Type B pancreatic cell (in vitro differentiated cells): ENCODE measurements around the gene TXNL4A. TPM values are rescaled to one million over a fixed set of nuclear protein-coding genes. Genes with fewer than 3 reads are reported as not detected.

ENCODE experiments used
- DNase-seq: peaks from one replicate; pipeline ENCODE4 v3.0.0; 2021; ENCODE audit warnings: mixed read lengths; ENCODE audit not compliant: unreplicated experiment; ENCODE audit errors: extremely low spot score
- H3K27ac Mint-ChIP-seq: 2 replicates; pipeline ENCODE4 v1.8.0; 2021; ENCODE audit warnings: mild to moderate bottlenecking, mixed read lengths
- H3K27me3 Mint-ChIP-seq: 2 replicates; pipeline ENCODE4 v1.8.0; 2021; ENCODE audit warnings: mixed read lengths
- H3K36me3 Mint-ChIP-seq: 2 replicates; pipeline ENCODE4 v1.8.0; 2021; ENCODE audit warnings: mixed read lengths
- H3K4me1 Mint-ChIP-seq: one replicate; pipeline ENCODE4 v1.8.0; 2021; ENCODE audit warnings: mixed read lengths; ENCODE audit not compliant: unreplicated experiment
- H3K4me3 Mint-ChIP-seq: 2 replicates; pipeline ENCODE4 v1.8.0; 2021; ENCODE audit warnings: mild to moderate bottlenecking, mixed read lengths
- H3K9me3 Mint-ChIP-seq: 2 replicates; pipeline ENCODE4 v1.8.0; 2021; ENCODE audit warnings: mixed read lengths
- total RNA-seq: library from RNA; stranded (reverse); gene quantifications from 2 replicates; pipeline ENCODE4 v1.2.1, GENCODE V29; 2021; ENCODE audit warnings: low replicate concordance
- TF ChIP-seq, protein P1 (sequence below): fragments of 200-600 bp; sonication (generic); conservative IDR thresholded peaks from 2 replicates; pipeline ENCODE4 v1.5.0; 2021; ENCODE audit warnings: antibody characterized with exemption, mild to moderate bottlenecking

Gene TXNL4A
- total RNA-seq, 1 donor from 2014 or later, result 103 TPM

DNA sequence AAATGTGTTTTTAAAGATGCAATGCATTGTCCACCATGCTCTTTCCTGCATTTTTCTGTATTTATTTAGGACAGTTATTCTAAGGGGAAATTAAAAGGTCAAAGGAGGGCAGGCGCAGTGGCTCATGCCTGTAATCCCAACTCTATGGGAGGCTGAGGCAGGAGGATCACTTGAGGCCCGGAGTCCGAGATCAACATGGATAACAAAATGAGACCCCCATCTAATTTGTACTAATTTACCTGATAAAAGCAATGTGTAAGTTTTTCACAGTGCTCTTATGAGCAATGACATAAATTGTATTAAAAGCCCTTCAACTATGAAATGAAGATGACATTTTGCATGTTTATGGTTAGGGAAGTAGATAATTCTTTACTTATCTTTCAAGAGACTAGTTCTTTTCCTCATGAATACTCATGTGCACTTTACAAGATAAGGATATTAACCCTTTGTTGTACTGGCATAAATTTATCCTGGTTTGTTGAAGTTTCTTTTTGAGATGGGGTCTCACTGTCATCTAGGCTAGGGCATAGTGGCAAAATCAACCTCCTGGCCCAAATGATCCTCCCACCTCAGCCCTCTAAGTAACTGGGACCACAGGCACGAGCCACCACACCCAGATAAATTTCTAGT is 14.2 kb downstream of the TXNL4A start:
- Mint-ChIP-seq H3K27me3 (no peaks in the 10 kb centered on the region), H3K9me3 (no peaks in the 10 kb centered on the region), H3K36me3 (peaks cover 42% of the 10 kb centered on the region), H3K4me1 (no peaks in the 10 kb centered on the region), H3K27ac (no peak overlapping the region), H3K4me3 (no peak overlapping the region)
- TF ChIP-seq, protein P1, sequence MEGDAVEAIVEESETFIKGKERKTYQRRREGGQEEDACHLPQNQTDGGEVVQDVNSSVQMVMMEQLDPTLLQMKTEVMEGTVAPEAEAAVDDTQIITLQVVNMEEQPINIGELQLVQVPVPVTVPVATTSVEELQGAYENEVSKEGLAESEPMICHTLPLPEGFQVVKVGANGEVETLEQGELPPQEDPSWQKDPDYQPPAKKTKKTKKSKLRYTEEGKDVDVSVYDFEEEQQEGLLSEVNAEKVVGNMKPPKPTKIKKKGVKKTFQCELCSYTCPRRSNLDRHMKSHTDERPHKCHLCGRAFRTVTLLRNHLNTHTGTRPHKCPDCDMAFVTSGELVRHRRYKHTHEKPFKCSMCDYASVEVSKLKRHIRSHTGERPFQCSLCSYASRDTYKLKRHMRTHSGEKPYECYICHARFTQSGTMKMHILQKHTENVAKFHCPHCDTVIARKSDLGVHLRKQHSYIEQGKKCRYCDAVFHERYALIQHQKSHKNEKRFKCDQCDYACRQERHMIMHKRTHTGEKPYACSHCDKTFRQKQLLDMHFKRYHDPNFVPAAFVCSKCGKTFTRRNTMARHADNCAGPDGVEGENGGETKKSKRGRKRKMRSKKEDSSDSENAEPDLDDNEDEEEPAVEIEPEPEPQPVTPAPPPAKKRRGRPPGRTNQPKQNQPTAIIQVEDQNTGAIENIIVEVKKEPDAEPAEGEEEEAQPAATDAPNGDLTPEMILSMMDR, result no peak
- DNase-seq, result no peak

DNA sequence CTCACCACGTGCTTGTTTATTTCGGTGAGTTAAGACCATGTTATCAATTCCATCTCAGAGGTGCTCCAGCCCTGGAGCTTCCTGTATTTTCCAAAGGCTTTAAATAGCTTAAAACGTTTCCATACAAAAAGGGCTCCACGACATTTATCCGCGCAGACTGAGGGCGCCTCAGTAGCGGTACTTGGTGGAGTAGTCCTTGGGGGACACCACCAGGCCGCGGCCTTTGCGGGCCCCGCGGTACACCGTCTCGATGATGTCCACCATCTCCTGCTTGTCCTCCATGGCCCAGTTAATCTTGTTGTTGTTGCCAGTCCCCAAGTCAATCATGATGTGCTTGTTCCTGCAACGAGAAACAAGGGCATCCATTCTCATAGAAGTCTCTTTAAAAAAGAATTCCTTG is 14.8 kb downstream of the TXNL4A start:
- Mint-ChIP-seq H3K27ac (no peak overlapping the region), H3K9me3 (no peaks in the 10 kb centered on the region), H3K27me3 (no peaks in the 10 kb centered on the region), H3K4me1 (no peaks in the 10 kb centered on the region), H3K4me3 (no peak overlapping the region), H3K36me3 (peaks cover 42% of the 10 kb centered on the region)
- TF ChIP-seq, protein P1, result no peak
- DNase-seq, result no peak

DNA sequence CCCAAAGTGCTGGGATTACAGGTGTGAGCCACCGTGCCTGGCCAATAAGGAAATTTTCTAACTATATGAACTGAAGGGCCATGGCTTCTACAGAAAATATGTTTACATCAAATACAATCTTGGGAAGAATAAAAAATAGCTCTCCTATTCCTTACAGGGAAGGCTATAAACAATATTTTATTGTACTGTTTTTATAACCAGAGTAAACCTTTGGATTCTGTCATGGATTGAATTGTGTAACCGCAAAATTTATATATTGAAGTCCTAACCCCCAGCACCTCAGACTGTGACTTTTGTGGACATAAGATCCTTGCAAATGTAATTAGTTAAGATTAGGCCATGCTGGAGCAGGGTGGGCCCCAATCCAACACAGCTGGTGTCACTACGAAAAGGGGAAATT is 15.6 kb downstream of the TXNL4A start:
- Mint-ChIP-seq H3K36me3 (peaks cover 37% of the 10 kb centered on the region), H3K27me3 (no peaks in the 10 kb centered on the region), H3K27ac (no peak overlapping the region), H3K9me3 (no peaks in the 10 kb centered on the region), H3K4me3 (no peak overlapping the region), H3K4me1 (no peaks in the 10 kb centered on the region)
- TF ChIP-seq, protein P1, result no peak
- no peak for DNase-seq

DNA sequence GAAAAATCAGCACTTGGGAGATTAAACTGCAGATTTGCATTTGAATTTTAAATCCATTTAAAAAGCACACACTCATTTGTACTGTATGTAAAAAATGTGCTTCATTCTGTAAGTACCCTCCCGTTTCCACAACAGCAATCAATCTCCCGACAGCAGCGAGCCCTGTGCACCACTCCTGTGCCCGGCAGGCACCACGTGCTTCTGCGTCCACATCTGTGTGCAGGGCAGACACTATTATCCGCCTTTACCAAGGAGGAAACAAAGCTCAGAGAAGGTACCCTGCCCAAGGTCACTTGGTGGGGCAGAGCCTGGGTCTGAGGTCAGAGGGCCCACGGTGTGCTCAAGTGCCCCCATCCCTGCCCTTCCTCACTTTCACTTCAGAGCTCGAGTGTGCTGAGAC is 16.4 kb downstream of the TXNL4A start:
- Mint-ChIP-seq H3K4me3 (no peak overlapping the region), H3K27me3 (no peaks in the 10 kb centered on the region), H3K36me3 (peaks cover 33% of the 10 kb centered on the region), H3K9me3 (no peaks in the 10 kb centered on the region), H3K27ac (peak overlapping the region; percentile 44), H3K4me1 (no peaks in the 10 kb centered on the region)
- no peak for DNase-seq
- TF ChIP-seq, protein P1, result no peak

DNA sequence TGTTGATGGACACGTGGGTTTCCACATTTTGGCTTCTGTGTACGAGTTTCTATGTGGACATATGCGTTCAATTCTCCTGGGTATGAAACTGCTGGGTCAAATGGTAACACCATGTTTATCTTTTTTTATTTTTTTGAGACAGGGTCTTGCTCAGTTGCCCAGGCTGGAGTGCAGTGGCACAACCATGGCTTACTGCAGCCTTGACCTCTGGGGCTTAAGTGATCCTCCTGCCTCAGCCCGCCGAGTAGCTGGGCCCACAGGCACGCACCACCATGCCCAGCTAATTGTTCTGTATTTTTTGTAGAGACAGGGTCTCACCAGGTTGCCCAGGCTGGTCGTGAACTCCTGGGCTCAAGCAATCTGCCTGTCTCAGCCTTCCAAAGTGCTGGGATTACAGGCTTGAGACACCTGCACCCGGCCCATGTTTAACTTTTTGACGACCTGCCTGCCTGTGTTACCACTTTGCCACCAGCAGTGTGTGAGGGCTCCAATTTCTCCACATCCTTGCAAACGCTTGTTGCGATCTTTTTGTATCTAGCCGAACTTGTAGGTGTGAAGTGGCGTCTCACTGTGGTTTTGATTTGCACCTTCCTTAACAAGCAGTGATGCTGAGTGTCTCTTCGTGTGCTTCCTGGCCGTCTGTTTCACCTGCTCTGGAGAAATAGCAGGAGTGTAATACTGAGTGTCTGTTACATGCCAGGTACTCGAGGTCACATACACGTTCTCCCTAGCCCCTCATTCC is 17.0 kb downstream of the TXNL4A start:
- Mint-ChIP-seq H3K4me3 (no peak overlapping the region), H3K27ac (no peak overlapping the region), H3K27me3 (no peaks in the 10 kb centered on the region), H3K4me1 (no peaks in the 10 kb centered on the region), H3K36me3 (peaks cover 33% of the 10 kb centered on the region), H3K9me3 (no peaks in the 10 kb centered on the region)
- TF ChIP-seq, protein P1, result no peak
- DNase-seq, result no peak
